ENCODE data around the gene ASS1. TPM values are rescaled to one million over a fixed set of nuclear protein-coding genes. Genes with fewer than 3 reads are reported as not detected.

ASS1 gene
- 2.7 and 4.7 TPM in 2 replicates for total RNA-seq

GRCh38 chr9:130444565-130445221 is at the start of gene ASS1:
Gene ASS1 (plus strand): TSS chr9:130444961. CDS start chr9:130452229, 7,268 bp downstream.

Small RNA genes within 50 kb of the gene (small RNA-seq; reads per million reads assigned to genes)
- not detected for gene RN7SL665P

Other genes starting within 250 kb of the ASS1 start
- under 0.01 and 0.07 TPM in 2 replicates for gene HMCN2, start 179.2 kb upstream of the ASS1 start, total RNA-seq
- 40.3 and 46.7 TPM in 2 replicates for gene FUBP3, start 134.6 kb downstream of the ASS1 start, total RNA-seq
- 0.14 TPM in 1 of 2 replicates, not detected in the other for gene PRDM12, start 219.6 kb downstream of the ASS1 start, total RNA-seq
- gene EXOSC2, start 248.8 kb downstream of the ASS1 start, total RNA-seq = 49.1 and 54.1 TPM in 2 replicates